Small intestine (tissue), 7 donors: ENCODE data around the gene ATXN10. TPM values are rescaled to one million over a fixed set of nuclear protein-coding genes. Genes with fewer than 3 reads are reported as not detected.

Experiments
- DNase-seq, 2 donors: peaks; one replicate each; pipeline versions ENCODE4 v3.0.0 to v3.0.0-alpha.2; 2013
- FAIRE-seq: peaks from 2 replicates; lab custom pipeline; 2012; peaks lifted over from hg19 to GRCh38; lab: Jason Lieb, UNC
- H3K27ac ChIP-seq, 3 donors: one replicate each; pipeline ENCODE4 v1.5.1; 2013; ENCODE audit warnings: low read length in 2 of 3, mild to moderate bottlenecking in 2 of 3, control low read depth in 1 of 3, inconsistent platforms in 1 of 3, low read depth in 1 of 3, moderate library complexity in 1 of 3
- H3K27me3 ChIP-seq, 3 donors: one replicate each; pipeline ENCODE4 v1.6.1; 2013; ENCODE audit warnings: low read length in 3 of 3, inconsistent platforms in 1 of 3; ENCODE audit not compliant: control insufficient read depth in 3 of 3, insufficient read depth in 3 of 3
- H3K36me3 ChIP-seq, 3 donors: one replicate each; pipeline ENCODE4 v1.6.1; 2013; ENCODE audit warnings: low read length in 3 of 3, inconsistent platforms in 1 of 3, low read depth in 1 of 3, mild to moderate bottlenecking in 1 of 3, moderate library complexity in 1 of 3; ENCODE audit not compliant: control insufficient read depth in 3 of 3, insufficient read depth in 2 of 3
- H3K4me1 ChIP-seq, 3 donors: one replicate each; pipeline ENCODE4 v1.6.1; 2013; ENCODE audit warnings: low read length in 2 of 3, inconsistent platforms in 1 of 3, low read depth in 1 of 3, mild to moderate bottlenecking in 1 of 3, moderate library complexity in 1 of 3; ENCODE audit not compliant: control insufficient read depth in 3 of 3, insufficient read depth in 2 of 3
- H3K4me3 ChIP-seq, 3 donors: one replicate each; pipeline ENCODE4 v1.5.1; 2013; ENCODE audit warnings: low read length in 3 of 3, control low read depth in 1 of 3, inconsistent platforms in 1 of 3, low read depth in 1 of 3, mild to moderate bottlenecking in 1 of 3, moderate library complexity in 1 of 3
- H3K9me3 ChIP-seq, 2 donors: one replicate each; pipeline ENCODE4 v1.6.1; 2013; ENCODE audit warnings: low read depth in 1 of 2, low read length in 1 of 2; ENCODE audit not compliant: control insufficient read depth in 2 of 2, insufficient read depth in 1 of 2
- WGBS, 3 donors: extraction: QIAGEN DNeasy Blood & Tissue Kit; methylation state at CpG; one replicate each; pipeline ENCODE4 v1.1.7; 2013; 5-methylcytosine and 5-hydroxymethylcytosine counted together
- polyA plus RNA-seq, 4 donors: library from polyadenylated mRNA; stranded (reverse) in 3 of 4; unstranded in 1 of 4; fragments of 200-250 nt in 3 of 4; fragments of 120-200 nt in 1 of 4; gene quantifications; one replicate each; pipeline versions ENCODE4 v1.2.1 to v1.2.3, GENCODE V29; 2013
- donor health status: healthy with polysubstance abuse.
- donor health status: control.
- donor health status: control.
- donor health status: Bipolar disorder and iron deficiency.
- donor health status: healthy.

ATXN10 gene
- polyA plus RNA-seq, 4 donors, result 15.4 to 74.3 (median 39.2) TPM

GRCh38 chr22:45638834-45639746 lies 32.5 kb upstream of the ATXN10 start:
- H3K36me3 ChIP-seq, result no peaks in the 10 kb centered on the region
- peak; percentile 68 to 80 for DNase-seq

DNA sequence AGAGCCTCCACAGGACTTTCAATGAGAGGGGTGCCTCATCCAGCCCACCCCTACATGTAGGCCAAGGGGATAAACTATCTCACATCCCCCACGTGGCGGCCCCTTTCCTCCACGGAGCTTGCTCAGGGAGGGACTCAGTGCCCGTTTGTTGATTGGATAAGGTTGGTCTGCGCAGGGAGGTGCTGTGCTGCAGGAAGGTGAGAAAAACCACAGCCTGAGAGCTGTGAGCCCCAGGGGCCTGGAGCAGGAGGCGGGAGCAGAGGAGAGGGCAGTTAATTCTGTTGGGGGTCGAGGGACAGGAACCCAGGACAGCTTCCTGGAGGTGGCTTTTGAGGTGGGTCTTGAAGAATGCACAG lies 31.9 kb upstream of the ATXN10 start:
- Histone ChIP-seq H3K9me3 (no peaks in the 10 kb centered on the region), H3K4me1 (peaks cover 0 to 8% (median 3%) of the 10 kb centered on the region in 3 donors), H3K4me3 (no peak overlapping the region), H3K27me3 (peaks cover 0 to 16% (median 0%) of the 10 kb centered on the region in 3 donors), H3K36me3 (no peaks in the 10 kb centered on the region), H3K27ac (peak overlapping the region in 1 of 3 donors; percentile 16)
- FAIRE-seq, result no peak
- no peak for DNase-seq
- 58 to 88% (median 66%) methylated on average over 7 of the region's 7 CpGs for WGBS, 3 donors

More at GRCh38 chr22:45638834-45639746, 32.5 kb upstream of the ATXN10 start:
- peak overlapping the region in 1 of 3 donors; percentile 16 for H3K27ac ChIP-seq
- 38 to 43% (median 41%) methylated on average over 20 to 21 of the region's 21 CpGs for WGBS, 3 donors
- H3K9me3 ChIP-seq, result no peaks in the 10 kb centered on the region
- peaks cover 0 to 8% (median 3%) of the 10 kb centered on the region in 3 donors for H3K4me1 ChIP-seq
- FAIRE-seq, result no peak
- no peak overlapping the region for H3K4me3 ChIP-seq
- H3K27me3 ChIP-seq, result peaks cover 0 to 13% (median 0%) of the 10 kb centered on the region in 3 donors

GRCh38 chr22:45640291-45640940 lies 31.2 kb upstream of the ATXN10 start:
- no peaks in the 10 kb centered on the region for H3K9me3 ChIP-seq
- no peak for FAIRE-seq
- no peak for DNase-seq
- H3K27ac ChIP-seq, result no peak overlapping the region
- no peaks in the 10 kb centered on the region for H3K36me3 ChIP-seq
- H3K4me3 ChIP-seq, result no peak overlapping the region
- H3K4me1 ChIP-seq, result peaks cover 0 to 8% (median 3%) of the 10 kb centered on the region in 3 donors
- WGBS, 3 donors, result 70 to 92% (median 76%) methylated on average over 7 of the region's 7 CpGs
- peaks cover 0 to 23% (median 0%) of the 10 kb centered on the region in 3 donors for H3K27me3 ChIP-seq

GRCh38 chr22:45640941-45641621 lies 30.6 kb upstream of the ATXN10 start:
- Histone ChIP-seq H3K9me3 (no peaks in the 10 kb centered on the region), H3K27me3 (peaks cover 0 to 24% (median 0%) of the 10 kb centered on the region in 3 donors), H3K27ac (no peak overlapping the region), H3K4me3 (no peak overlapping the region), H3K36me3 (no peaks in the 10 kb centered on the region), H3K4me1 (peaks cover 0 to 8% (median 3%) of the 10 kb centered on the region in 3 donors)
- FAIRE-seq, result no peak
- WGBS, 3 donors, result 85 to 94% (median 89%) methylated on average over 22 to 24 of the region's 24 CpGs
- DNase-seq, result no peak

DNA sequence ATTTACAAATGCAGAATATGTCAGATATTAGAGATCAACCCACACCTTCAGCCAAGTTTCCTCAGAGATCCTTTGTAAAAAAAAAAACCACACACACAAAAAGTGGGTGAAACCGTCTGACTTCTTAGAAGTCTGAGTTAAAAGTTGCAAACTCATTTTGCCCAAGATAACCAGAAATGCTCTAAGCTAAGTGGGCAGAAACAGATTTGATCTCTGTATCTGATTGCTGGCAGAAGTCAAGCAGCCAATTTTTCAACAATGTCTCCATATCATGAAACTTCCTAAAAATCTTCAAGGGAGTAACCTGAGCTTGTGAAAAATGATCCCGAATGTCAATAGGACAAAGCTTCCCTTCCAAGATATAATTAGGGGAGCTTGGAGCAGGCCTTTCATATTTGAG lies 28.6 kb upstream of the ATXN10 start:
- Histone ChIP-seq H3K4me1 (peaks cover 0 to 8% (median 3%) of the 10 kb centered on the region in 3 donors), H3K27ac (no peak overlapping the region), H3K27me3 (peaks cover 0 to 16% (median 0%) of the 10 kb centered on the region in 3 donors), H3K4me3 (no peak overlapping the region), H3K9me3 (no peaks in the 10 kb centered on the region), H3K36me3 (no peaks in the 10 kb centered on the region)
- no peak for DNase-seq
- 34 to 36% (median 36%) methylated on average over 2 of the region's 2 CpGs for WGBS, 3 donors
- no peak for FAIRE-seq

- Histone ChIP-seq H3K4me1 (no peaks in the 10 kb centered on the region), H3K36me3 (no peaks in the 10 kb centered on the region), H3K4me3 (no peak overlapping the region), H3K9me3 (no peaks in the 10 kb centered on the region), H3K27ac (no peak overlapping the region), H3K27me3 (peaks cover 0 to 16% (median 0%) of the 10 kb centered on the region in 3 donors)
- FAIRE-seq, result no peak
- no peak for DNase-seq
- WGBS, 3 donors, result 70 to 84% (median 81%) methylated on average over 12 of the region's 12 CpGs
Measured at GRCh38 chr22:45644714-45645113, 26.9 kb upstream of the ATXN10 start.

- no peak overlapping the region for H3K4me3 ChIP-seq
- no peaks in the 10 kb centered on the region for H3K9me3 ChIP-seq
- H3K4me1 ChIP-seq, result no peaks in the 10 kb centered on the region
- no peak for DNase-seq
- no peaks in the 10 kb centered on the region for H3K36me3 ChIP-seq
- FAIRE-seq, result no peak
- H3K27ac ChIP-seq, result no peak overlapping the region
- peaks cover 0 to 16% (median 0%) of the 10 kb centered on the region in 3 donors for H3K27me3 ChIP-seq
- WGBS, 3 donors, result 35 to 39% (median 38%) methylated on average over 15 to 16 of the region's 16 CpGs
Measured at GRCh38 chr22:45645150-45645525, 26.5 kb upstream of the ATXN10 start.
